HEK293 (cell line): ENCODE results near the gene HLA-E.

Experiments
- GLI4 ChIP-seq: fragments of 450-650 bp; formaldehyde crosslinking; IDR thresholded peaks from 2 replicates; pipeline ENCODE4 v1.5.1; 2016; ENCODE audit warnings: missing biosample characterization, missing genetic modification characterization
- GLIS1 ChIP-seq: fragments of 450-650 bp; formaldehyde crosslinking; IDR thresholded peaks from 2 replicates; pipeline ENCODE4 v1.5.1; 2016; ENCODE audit warnings: missing biosample characterization, missing genetic modification characterization
- GLIS2 ChIP-seq: fragments of 450-650 bp; formaldehyde crosslinking; IDR thresholded peaks from 2 replicates; pipeline ENCODE4 v1.5.1; 2016; ENCODE audit warnings: missing biosample characterization, missing genetic modification characterization
- HOXC10 ChIP-seq: sonication (generic); formaldehyde crosslinking; IDR thresholded peaks from 2 replicates; pipeline ENCODE4 v1.8.1; 2023; ENCODE audit warnings: mild to moderate bottlenecking, missing genetic modification reagents
- HOXD13 ChIP-seq: sonication (generic); formaldehyde crosslinking; IDR thresholded peaks from 2 replicates; pipeline ENCODE4 v1.8.0; 2022; ENCODE audit warnings: missing genetic modification reagents, borderline replicate concordance
- KLF9 ChIP-seq: fragments of 450-650 bp; formaldehyde crosslinking; IDR thresholded peaks from 2 replicates; pipeline ENCODE4 v1.5.1; 2016; ENCODE audit warnings: missing biosample characterization, missing genetic modification characterization, low read depth
- SP3 ChIP-seq: fragments of 450-650 bp; formaldehyde crosslinking; IDR thresholded peaks from 2 replicates; pipeline ENCODE4 v1.5.1; 2016; ENCODE audit warnings: missing biosample characterization, missing genetic modification characterization
- YY1 ChIP-seq: fragments of 450-650 bp; formaldehyde crosslinking; IDR thresholded peaks from 2 replicates; pipeline ENCODE4 v1.5.1; 2018; ENCODE audit warnings: missing biosample characterization, missing genetic modification characterization
- ZEB2 ChIP-seq: fragments of 450-650 bp; formaldehyde crosslinking; IDR thresholded peaks from 2 replicates; pipeline ENCODE4 v1.5.1; 2016; ENCODE audit warnings: missing biosample characterization, missing genetic modification characterization
- ZNF184 ChIP-seq: fragments of 450-650 bp; IDR thresholded peaks from 2 replicates; pipeline ENCODE4 v1.5.1; 2018; ENCODE audit warnings: missing biosample characterization, mild to moderate bottlenecking, missing genetic modification characterization
- ZNF2 ChIP-seq: fragments of 450-650 bp; formaldehyde crosslinking; IDR thresholded peaks from 2 replicates; pipeline ENCODE4 v1.5.1; 2016; ENCODE audit warnings: missing biosample characterization, missing genetic modification characterization
- ZNF202 ChIP-seq: fragments of 450-650 bp; formaldehyde crosslinking; IDR thresholded peaks from 2 replicates; pipeline ENCODE4 v1.5.1; 2016; ENCODE audit warnings: missing biosample characterization, missing genetic modification characterization, borderline replicate concordance
- ZNF324 ChIP-seq: fragments of 450-650 bp; formaldehyde crosslinking; IDR thresholded peaks from 2 replicates; pipeline ENCODE4 v1.5.1; 2016; ENCODE audit warnings: missing biosample characterization, missing genetic modification characterization
- ZNF350 ChIP-seq: fragments of 450-650 bp; formaldehyde crosslinking; IDR thresholded peaks from 2 replicates; pipeline ENCODE4 v1.5.0; 2017; ENCODE audit warnings: missing biosample characterization, mild to moderate bottlenecking, missing genetic modification characterization
- ZNF426 ChIP-seq: fragments of 450-650 bp; formaldehyde crosslinking; IDR thresholded peaks from 2 replicates; pipeline ENCODE4 v1.5.1; 2017; ENCODE audit warnings: missing biosample characterization, missing genetic modification characterization, mild to moderate bottlenecking, inconsistent platforms, moderate library complexity
- ZNF473 ChIP-seq: fragments of 450-650 bp; formaldehyde crosslinking; IDR thresholded peaks from 2 replicates; pipeline ENCODE4 v1.5.1; 2017; ENCODE audit warnings: missing biosample characterization, missing genetic modification characterization
- ZNF530 ChIP-seq: fragments of 450-650 bp; formaldehyde crosslinking; IDR thresholded peaks from 2 replicates; pipeline ENCODE4 v1.5.1; 2016; ENCODE audit warnings: low read depth, missing biosample characterization, missing genetic modification characterization
- ZNF558 ChIP-seq: fragments of 450-650 bp; formaldehyde crosslinking; IDR thresholded peaks from 2 replicates; pipeline ENCODE4 v1.5.1; 2016; ENCODE audit warnings: missing biosample characterization, missing genetic modification characterization
- ZNF623 ChIP-seq: fragments of 450-650 bp; formaldehyde crosslinking; IDR thresholded peaks from 2 replicates; pipeline ENCODE4 v1.5.1; 2016; ENCODE audit warnings: missing biosample characterization, missing genetic modification characterization
- ZNF664 ChIP-seq: fragments of 450-650 bp; formaldehyde crosslinking; IDR thresholded peaks from 2 replicates; pipeline ENCODE4 v1.5.1; 2016; ENCODE audit warnings: missing biosample characterization, missing genetic modification characterization
- ZNF677 ChIP-seq: fragments of 450-650 bp; IDR thresholded peaks from 2 replicates; pipeline ENCODE4 v1.5.0; 2018; ENCODE audit warnings: missing biosample characterization, mild to moderate bottlenecking, missing genetic modification characterization, moderate library complexity
- ZNF701 ChIP-seq: fragments of 450-650 bp; formaldehyde crosslinking; IDR thresholded peaks from 2 replicates; pipeline ENCODE4 v1.5.1; 2016; ENCODE audit warnings: missing biosample characterization, missing genetic modification characterization
- ZSCAN16 ChIP-seq: fragments of 450-650 bp; formaldehyde crosslinking; IDR thresholded peaks from 2 replicates; pipeline ENCODE4 v1.5.1; 2016; ENCODE audit warnings: missing biosample characterization, missing genetic modification characterization
- ZXDB ChIP-seq: fragments of 450-650 bp; formaldehyde crosslinking; IDR thresholded peaks from 2 replicates; pipeline ENCODE4 v1.5.1; 2016; ENCODE audit warnings: missing biosample characterization, missing genetic modification characterization
- TF ChIP-seq, protein P1 (sequence below): fragments of 450-650 bp; formaldehyde crosslinking; conservative IDR thresholded peaks from 2 replicates; pipeline ENCODE4 v1.5.1; 2016; ENCODE audit warnings: low read depth, missing biosample characterization, missing genetic modification characterization
- TF ChIP-seq, protein P2 (sequence below): fragments of 450-650 bp; formaldehyde crosslinking; IDR thresholded peaks from 2 replicates; pipeline ENCODE4 v1.5.1; 2017; ENCODE audit warnings: missing biosample characterization, missing genetic modification characterization
- TF ChIP-seq, protein P3 (sequence below): fragments of 450-650 bp; IDR thresholded peaks from 2 replicates; pipeline ENCODE4 v1.5.1; 2018; ENCODE audit warnings: missing biosample characterization, mild to moderate bottlenecking, missing genetic modification characterization
- TF ChIP-seq, protein P4 (sequence below): sonication (generic); formaldehyde crosslinking; IDR thresholded peaks from 2 replicates; pipeline ENCODE4 v1.8.1; 2022; ENCODE audit warnings: mild to moderate bottlenecking, moderate library complexity, missing genetic modification reagents
- TF ChIP-seq, protein P5 (sequence below): fragments of 450-650 bp; formaldehyde crosslinking; IDR thresholded peaks from 2 replicates; pipeline ENCODE4 v1.5.1; 2016; ENCODE audit warnings: missing biosample characterization, missing genetic modification characterization
- TF ChIP-seq, protein P6 (sequence below): fragments of 450-650 bp; formaldehyde crosslinking; IDR thresholded peaks from 2 replicates; pipeline ENCODE4 v1.5.1; 2017; ENCODE audit warnings: missing biosample characterization, mild to moderate bottlenecking, missing genetic modification characterization, moderate library complexity

The HLA-E gene

DNA sequence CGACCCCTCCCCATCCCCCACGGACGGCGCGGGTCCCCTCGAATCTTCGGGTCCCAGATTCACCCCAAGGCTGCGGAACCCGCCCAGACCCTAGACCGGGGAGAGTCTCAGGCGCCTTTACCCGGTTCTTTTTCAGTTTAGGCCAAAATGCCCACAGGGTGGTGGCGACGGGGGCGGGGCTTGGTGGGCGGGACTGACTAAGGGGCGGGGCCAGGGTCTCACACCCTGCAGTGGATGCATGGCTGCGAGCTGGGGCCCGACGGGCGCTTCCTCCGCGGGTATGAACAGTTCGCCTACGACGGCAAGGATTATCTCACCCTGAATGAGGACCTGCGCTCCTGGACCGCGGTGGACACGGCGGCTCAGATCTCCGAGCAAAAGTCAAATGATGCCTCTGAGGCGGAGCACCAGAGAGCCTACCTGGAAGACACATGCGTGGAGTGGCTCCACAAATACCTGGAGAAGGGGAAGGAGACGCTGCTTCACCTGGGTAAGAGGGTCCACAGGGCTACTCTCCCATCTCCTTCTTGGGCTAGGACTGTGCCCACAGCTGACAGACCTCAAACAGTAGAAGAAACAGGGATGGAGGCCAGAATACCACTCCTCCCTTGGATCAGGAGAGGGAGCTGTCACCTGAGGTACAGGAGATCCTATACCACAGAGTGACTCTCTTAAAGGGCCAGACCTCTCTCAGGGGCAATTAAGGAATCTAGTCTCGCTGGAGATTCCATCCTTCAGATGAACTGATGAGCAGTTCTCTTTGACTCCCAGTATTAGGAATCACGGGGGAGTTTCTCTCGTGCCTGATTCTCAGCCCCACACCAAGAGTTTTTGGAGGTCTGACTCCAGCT, 942 bp downstream of the HLA-E start (continued):
- TF ChIP-seq, protein P1, sequence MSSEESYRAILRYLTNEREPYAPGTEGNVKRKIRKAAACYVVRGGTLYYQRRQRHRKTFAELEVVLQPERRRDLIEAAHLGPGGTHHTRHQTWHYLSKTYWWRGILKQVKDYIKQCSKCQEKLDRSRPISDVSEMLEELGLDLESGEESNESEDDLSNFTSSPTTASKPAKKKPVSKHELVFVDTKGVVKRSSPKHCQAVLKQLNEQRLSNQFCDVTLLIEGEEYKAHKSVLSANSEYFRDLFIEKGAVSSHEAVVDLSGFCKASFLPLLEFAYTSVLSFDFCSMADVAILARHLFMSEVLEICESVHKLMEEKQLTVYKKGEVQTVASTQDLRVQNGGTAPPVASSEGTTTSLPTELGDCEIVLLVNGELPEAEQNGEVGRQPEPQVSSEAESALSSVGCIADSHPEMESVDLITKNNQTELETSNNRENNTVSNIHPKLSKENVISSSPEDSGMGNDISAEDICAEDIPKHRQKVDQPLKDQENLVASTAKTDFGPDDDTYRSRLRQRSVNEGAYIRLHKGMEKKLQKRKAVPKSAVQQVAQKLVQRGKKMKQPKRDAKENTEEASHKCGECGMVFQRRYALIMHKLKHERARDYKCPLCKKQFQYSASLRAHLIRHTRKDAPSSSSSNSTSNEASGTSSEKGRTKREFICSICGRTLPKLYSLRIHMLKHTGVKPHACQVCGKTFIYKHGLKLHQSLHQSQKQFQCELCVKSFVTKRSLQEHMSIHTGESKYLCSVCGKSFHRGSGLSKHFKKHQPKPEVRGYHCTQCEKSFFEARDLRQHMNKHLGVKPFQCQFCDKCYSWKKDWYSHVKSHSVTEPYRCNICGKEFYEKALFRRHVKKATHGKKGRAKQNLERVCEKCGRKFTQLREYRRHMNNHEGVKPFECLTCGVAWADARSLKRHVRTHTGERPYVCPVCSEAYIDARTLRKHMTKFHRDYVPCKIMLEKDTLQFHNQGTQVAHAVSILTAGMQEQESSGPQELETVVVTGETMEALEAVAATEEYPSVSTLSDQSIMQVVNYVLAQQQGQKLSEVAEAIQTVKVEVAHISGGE (tag by site-specific recombination) = no peak
- TF ChIP-seq ZNF530 (tag by site-specific recombination) = no peak
- TF ChIP-seq ZXDB (tag by site-specific recombination) = 0 out of 2 replicates have a peak, but pooled peaks have one; percentile 44
- TF ChIP-seq, protein P2, sequence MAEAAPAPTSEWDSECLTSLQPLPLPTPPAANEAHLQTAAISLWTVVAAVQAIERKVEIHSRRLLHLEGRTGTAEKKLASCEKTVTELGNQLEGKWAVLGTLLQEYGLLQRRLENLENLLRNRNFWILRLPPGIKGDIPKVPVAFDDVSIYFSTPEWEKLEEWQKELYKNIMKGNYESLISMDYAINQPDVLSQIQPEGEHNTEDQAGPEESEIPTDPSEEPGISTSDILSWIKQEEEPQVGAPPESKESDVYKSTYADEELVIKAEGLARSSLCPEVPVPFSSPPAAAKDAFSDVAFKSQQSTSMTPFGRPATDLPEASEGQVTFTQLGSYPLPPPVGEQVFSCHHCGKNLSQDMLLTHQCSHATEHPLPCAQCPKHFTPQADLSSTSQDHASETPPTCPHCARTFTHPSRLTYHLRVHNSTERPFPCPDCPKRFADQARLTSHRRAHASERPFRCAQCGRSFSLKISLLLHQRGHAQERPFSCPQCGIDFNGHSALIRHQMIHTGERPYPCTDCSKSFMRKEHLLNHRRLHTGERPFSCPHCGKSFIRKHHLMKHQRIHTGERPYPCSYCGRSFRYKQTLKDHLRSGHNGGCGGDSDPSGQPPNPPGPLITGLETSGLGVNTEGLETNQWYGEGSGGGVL (tag by site-specific recombination) = no peak
- TF ChIP-seq, protein P3, sequence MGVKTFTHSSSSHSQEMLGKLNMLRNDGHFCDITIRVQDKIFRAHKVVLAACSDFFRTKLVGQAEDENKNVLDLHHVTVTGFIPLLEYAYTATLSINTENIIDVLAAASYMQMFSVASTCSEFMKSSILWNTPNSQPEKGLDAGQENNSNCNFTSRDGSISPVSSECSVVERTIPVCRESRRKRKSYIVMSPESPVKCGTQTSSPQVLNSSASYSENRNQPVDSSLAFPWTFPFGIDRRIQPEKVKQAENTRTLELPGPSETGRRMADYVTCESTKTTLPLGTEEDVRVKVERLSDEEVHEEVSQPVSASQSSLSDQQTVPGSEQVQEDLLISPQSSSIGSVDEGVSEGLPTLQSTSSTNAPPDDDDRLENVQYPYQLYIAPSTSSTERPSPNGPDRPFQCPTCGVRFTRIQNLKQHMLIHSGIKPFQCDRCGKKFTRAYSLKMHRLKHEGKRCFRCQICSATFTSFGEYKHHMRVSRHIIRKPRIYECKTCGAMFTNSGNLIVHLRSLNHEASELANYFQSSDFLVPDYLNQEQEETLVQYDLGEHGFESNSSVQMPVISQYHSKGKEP (tag by site-specific recombination) = no peak; the same call in 1 of the 2 replicates
- TF ChIP-seq ZNF677 (tag by site-specific recombination) = no peak
- no peak for TF ChIP-seq GLIS2
- TF ChIP-seq GLI4 (tag by site-specific recombination) = no peak
- no peak; the same call in 1 of the 2 replicates for TF ChIP-seq ZEB2
- TF ChIP-seq, protein P4, sequence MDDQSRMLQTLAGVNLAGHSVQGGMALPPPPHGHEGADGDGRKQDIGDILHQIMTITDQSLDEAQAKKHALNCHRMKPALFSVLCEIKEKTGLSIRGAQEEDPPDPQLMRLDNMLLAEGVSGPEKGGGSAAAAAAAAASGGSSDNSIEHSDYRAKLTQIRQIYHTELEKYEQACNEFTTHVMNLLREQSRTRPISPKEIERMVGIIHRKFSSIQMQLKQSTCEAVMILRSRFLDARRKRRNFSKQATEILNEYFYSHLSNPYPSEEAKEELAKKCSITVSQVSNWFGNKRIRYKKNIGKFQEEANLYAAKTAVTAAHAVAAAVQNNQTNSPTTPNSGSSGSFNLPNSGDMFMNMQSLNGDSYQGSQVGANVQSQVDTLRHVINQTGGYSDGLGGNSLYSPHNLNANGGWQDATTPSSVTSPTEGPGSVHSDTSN (CRISPR knock-in tag) = no peak
- no peak for TF ChIP-seq YY1 (tag by site-specific recombination)
- no peak for TF ChIP-seq ZNF623
- no peak for TF ChIP-seq ZNF664 (tag by site-specific recombination)
- TF ChIP-seq ZNF701 = no peak
- no peak for TF ChIP-seq HOXD13
- TF ChIP-seq GLIS1 (tag by site-specific recombination) = peak; percentile 33
- peak; percentile 85 for TF ChIP-seq KLF9 (tag by site-specific recombination)
- no peak for TF ChIP-seq ZNF473 (tag by site-specific recombination)
- no peak for TF ChIP-seq HOXC10
- no peak for TF ChIP-seq ZNF2 (tag by site-specific recombination)
- TF ChIP-seq, protein P5, sequence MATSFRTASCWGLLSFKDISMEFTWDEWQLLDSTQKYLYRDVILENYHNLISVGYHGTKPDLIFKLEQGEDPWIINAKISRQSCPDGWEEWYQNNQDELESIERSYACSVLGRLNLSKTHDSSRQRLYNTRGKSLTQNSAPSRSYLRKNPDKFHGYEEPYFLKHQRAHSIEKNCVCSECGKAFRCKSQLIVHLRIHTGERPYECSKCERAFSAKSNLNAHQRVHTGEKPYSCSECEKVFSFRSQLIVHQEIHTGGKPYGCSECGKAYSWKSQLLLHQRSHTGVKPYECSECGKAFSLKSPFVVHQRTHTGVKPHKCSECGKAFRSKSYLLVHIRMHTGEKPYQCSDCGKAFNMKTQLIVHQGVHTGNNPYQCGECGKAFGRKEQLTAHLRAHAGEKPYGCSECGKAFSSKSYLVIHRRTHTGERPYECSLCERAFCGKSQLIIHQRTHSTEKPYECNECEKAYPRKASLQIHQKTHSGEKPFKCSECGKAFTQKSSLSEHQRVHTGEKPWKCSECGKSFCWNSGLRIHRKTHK = no peak
- no peak for TF ChIP-seq ZNF350
- no peak for TF ChIP-seq ZNF324 (tag by site-specific recombination)
- no peak for TF ChIP-seq ZSCAN16 (tag by site-specific recombination)
- no peak for TF ChIP-seq ZNF558 (tag by site-specific recombination)
- peak; percentile 52; the same call in 1 of the 2 replicates for TF ChIP-seq SP3 (tag by site-specific recombination)
- no peak for TF ChIP-seq ZNF184
- TF ChIP-seq, protein P6, sequence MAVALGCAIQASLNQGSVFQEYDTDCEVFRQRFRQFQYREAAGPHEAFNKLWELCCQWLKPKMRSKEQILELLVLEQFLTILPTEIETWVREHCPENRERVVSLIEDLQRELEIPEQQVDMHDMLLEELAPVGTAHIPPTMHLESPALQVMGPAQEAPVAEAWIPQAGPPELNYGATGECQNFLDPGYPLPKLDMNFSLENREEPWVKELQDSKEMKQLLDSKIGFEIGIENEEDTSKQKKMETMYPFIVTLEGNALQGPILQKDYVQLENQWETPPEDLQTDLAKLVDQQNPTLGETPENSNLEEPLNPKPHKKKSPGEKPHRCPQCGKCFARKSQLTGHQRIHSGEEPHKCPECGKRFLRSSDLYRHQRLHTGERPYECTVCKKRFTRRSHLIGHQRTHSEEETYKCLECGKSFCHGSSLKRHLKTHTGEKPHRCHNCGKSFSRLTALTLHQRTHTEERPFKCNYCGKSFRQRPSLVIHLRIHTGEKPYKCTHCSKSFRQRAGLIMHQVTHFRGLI = no peak
- TF ChIP-seq ZNF202 (tag by site-specific recombination) = no peak
- no peak for TF ChIP-seq ZNF426 (tag by site-specific recombination)
